Measurements from ENCODE around the gene TMTC1. TPM values are rescaled to one million over a fixed set of nuclear protein-coding genes. Genes with fewer than 3 reads are reported as not detected.

TMTC1 gene
- total RNA-seq, 1 experiment from 2014 or later: 0.17 TPM

DNA sequence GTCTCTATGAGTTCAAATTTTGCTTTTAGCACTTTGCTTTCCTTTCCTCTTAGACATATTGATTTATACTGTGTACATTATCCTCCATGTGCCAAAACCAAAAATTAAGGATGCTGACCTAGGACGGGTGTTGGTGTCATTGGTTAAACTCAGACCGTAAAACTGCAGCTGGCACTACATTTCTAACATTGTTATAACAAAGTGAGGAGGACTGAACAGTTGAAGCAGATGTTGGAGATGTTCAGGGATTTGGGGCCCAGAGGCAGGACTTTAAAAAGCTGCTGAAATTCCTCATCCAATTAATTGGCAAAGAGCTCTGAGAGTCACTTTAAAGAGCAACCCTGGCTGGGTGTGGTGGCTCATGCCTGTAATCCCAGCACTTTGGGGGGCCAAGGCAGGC is 72.4 kb downstream of the TMTC1 start:
- no peaks in the 10 kb centered on the region for H3K4me1 Mint-ChIP-seq (ENCODE audit: low read depth, unreplicated experiment)
- H3K4me3 Mint-ChIP-seq (ENCODE audit: low read depth, unreplicated experiment): no peak overlapping the region
- no peak for DNase-seq
- no peak overlapping the region for H3K27ac Mint-ChIP-seq (ENCODE audit: unreplicated experiment)
- TF ChIP-seq, protein P1, sequence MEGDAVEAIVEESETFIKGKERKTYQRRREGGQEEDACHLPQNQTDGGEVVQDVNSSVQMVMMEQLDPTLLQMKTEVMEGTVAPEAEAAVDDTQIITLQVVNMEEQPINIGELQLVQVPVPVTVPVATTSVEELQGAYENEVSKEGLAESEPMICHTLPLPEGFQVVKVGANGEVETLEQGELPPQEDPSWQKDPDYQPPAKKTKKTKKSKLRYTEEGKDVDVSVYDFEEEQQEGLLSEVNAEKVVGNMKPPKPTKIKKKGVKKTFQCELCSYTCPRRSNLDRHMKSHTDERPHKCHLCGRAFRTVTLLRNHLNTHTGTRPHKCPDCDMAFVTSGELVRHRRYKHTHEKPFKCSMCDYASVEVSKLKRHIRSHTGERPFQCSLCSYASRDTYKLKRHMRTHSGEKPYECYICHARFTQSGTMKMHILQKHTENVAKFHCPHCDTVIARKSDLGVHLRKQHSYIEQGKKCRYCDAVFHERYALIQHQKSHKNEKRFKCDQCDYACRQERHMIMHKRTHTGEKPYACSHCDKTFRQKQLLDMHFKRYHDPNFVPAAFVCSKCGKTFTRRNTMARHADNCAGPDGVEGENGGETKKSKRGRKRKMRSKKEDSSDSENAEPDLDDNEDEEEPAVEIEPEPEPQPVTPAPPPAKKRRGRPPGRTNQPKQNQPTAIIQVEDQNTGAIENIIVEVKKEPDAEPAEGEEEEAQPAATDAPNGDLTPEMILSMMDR (IDR thresholded peaks at IDR 0.05; ENCODE audit: unreplicated experiment): no peak
- H3K9me3 Mint-ChIP-seq (ENCODE audit: low read depth, unreplicated experiment): no peaks in the 10 kb centered on the region
- H3K36me3 Mint-ChIP-seq (ENCODE audit: insufficient read depth, unreplicated experiment): no peaks in the 10 kb centered on the region
- CTCF ChIA-PET: no interaction called here
- peaks cover 21% of the 10 kb centered on the region for H3K27me3 Mint-ChIP-seq (ENCODE audit: unreplicated experiment)
- intact Hi-C loops (cut with micrococcal nuclease; ENCODE audit: unreplicated experiment): no loop called here
- no TSS peak for BruUV-seq (replicated peaks)

DNA sequence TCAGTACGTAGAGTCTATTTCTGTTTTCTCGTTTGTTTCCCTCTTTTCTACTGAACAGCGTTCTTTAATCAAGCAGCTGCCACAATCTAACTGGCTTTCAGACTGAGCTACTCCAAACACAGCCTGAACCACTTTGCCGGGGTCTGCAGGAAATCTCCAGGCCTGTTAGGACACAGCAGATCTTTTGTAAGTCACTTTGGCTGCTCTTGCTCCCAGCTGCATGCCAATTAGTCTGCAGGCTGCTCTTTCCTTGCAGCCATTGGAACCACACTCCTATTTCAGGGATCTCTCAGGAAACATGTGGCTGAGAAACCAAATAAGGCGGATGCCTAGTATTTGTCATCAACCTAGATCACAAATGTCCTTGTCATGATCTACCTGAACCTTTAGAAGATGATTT is 73.6 kb downstream of the TMTC1 start:
- H3K4me3 Mint-ChIP-seq (ENCODE audit: low read depth, unreplicated experiment): no peak overlapping the region
- peaks cover 32% of the 10 kb centered on the region for H3K27me3 Mint-ChIP-seq (ENCODE audit: unreplicated experiment)
- intact Hi-C loops (cut with micrococcal nuclease; ENCODE audit: unreplicated experiment): no loop called here
- no peak for DNase-seq
- H3K9me3 Mint-ChIP-seq (ENCODE audit: low read depth, unreplicated experiment): no peaks in the 10 kb centered on the region
- no peaks in the 10 kb centered on the region for H3K4me1 Mint-ChIP-seq (ENCODE audit: low read depth, unreplicated experiment)
- no peaks in the 10 kb centered on the region for H3K36me3 Mint-ChIP-seq (ENCODE audit: insufficient read depth, unreplicated experiment)
- TF ChIP-seq, protein P1 (IDR thresholded peaks at IDR 0.05; ENCODE audit: unreplicated experiment): no peak
- CTCF ChIA-PET: no interaction called here
- BruUV-seq (replicated peaks): no TSS peak
- no peak overlapping the region for H3K27ac Mint-ChIP-seq (ENCODE audit: unreplicated experiment)

DNA sequence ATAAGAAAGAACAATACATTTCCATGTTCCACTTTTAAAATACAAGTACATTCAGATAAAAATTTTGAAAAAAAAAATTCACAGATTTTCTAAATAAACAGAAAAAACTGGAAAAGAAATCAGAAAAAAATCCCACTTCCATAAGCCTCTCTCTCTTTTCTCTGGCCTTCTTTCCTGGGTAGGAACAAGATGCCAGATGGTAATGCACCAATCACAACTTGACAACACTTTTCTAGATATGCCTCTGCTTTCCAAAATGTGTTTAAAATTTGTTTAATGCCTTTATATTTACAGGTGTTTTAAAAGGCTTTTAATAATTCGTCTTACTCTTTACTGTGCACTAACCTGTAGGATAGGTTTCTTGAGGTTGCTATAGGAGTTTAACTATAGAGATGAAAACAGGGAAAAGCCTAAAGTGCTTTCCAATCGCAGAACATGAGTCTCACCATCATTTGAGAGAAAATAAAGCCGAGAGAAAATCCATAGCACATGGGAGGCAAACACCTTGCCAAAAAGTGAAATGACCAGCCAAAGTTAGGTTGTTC is 74.2 kb downstream of the TMTC1 start:
- Mint-ChIP-seq H3K9me3 (ENCODE audit: low read depth, unreplicated experiment) (no peaks in the 10 kb centered on the region), H3K4me3 (ENCODE audit: low read depth, unreplicated experiment) (no peak overlapping the region), H3K27ac (ENCODE audit: unreplicated experiment) (no peak overlapping the region), H3K4me1 (ENCODE audit: low read depth, unreplicated experiment) (no peaks in the 10 kb centered on the region), H3K27me3 (ENCODE audit: unreplicated experiment) (peaks cover 32% of the 10 kb centered on the region), H3K36me3 (ENCODE audit: insufficient read depth, unreplicated experiment) (no peaks in the 10 kb centered on the region)
- BruUV-seq (replicated peaks): no TSS peak
- DNase-seq: no peak
- intact Hi-C loops (cut with micrococcal nuclease; ENCODE audit: unreplicated experiment): no loop called here
- CTCF ChIA-PET: no interaction called here
- TF ChIP-seq, protein P1 (IDR thresholded peaks at IDR 0.05; ENCODE audit: unreplicated experiment): no peak

DNA sequence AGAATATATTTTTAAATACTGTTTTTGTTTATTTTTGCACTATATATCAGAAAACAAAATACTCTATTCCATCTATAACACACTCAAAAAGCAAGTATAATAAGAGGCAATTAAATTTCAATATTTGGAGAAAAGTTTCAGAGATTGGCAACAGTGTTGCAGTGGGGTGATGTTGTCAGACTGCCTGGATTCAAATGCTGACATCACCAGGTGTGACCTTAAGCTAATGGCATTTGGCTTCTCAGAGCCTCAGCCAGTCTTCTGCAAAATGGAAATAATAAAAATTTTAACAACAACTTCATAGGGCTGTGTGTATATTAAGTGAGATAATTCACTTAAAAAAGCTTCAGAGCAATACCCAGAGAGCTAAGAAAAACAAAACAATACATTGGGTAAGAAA is 74.7 kb downstream of the TMTC1 start:
- Mint-ChIP-seq H3K27ac (ENCODE audit: unreplicated experiment) (no peak overlapping the region), H3K27me3 (ENCODE audit: unreplicated experiment) (peaks cover 32% of the 10 kb centered on the region)
- intact Hi-C loops (cut with micrococcal nuclease; ENCODE audit: unreplicated experiment): no loop called here

More for the DNA sequence above, 74.7 kb downstream of the TMTC1 start:
- TF ChIP-seq, protein P1 (IDR thresholded peaks at IDR 0.05; ENCODE audit: unreplicated experiment): no peak
- no peak for DNase-seq
- Mint-ChIP-seq H3K36me3 (ENCODE audit: insufficient read depth, unreplicated experiment) (no peaks in the 10 kb centered on the region), H3K4me1 (ENCODE audit: low read depth, unreplicated experiment) (no peaks in the 10 kb centered on the region), H3K9me3 (ENCODE audit: low read depth, unreplicated experiment) (no peaks in the 10 kb centered on the region), H3K4me3 (ENCODE audit: low read depth, unreplicated experiment) (no peak overlapping the region)
- BruUV-seq (replicated peaks): no TSS peak
- CTCF ChIA-PET: no interaction called here

Measured in Calu3 (cell line).